Measurements from ENCODE around the gene HLCS. TPM values are rescaled to one million over a fixed set of nuclear protein-coding genes. Genes with fewer than 3 reads are reported as not detected.
A peak's percentile ranks its signal among the peaks of the same experiment; 100 is the strongest.

HLCS gene
- total RNA-seq, 8 experiments from 2014 or later: 8.7 to 19.0 (median 18.1) TPM

DNA sequence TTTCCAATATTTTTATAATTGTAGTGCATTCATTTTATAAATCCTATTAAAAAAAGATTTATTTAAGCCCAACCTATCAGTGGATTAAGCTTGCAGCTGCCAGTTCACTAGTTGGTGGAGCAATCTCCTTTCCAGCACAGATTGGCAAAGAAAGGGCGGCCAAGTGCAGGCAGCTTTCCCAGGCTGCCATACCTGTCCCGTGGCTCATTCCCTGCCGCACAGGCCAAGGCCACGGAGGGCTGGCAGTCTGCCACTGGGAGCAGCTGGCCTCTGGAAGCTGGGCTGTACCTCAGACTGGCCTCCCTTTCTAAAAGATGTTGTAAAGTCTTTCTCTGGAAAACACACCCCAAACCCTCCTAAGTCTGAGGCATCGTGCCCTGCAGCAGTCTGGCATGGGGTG lies 193.4 kb downstream of the HLCS start:
- peak in 3 of 8 experiments; percentile 16 to 80 (median 31) for ATAC-seq (replicated peaks in 6 of 8)
- in situ Hi-C loops (cut with MboI; ENCODE audit: low pct_unique_long_range_greater_than_20kb in 2 of 9, low sequenced_read_pairs in 9 of 9, unreplicated experiment in 9 of 9): no loop called here
- Histone ChIP-seq H3K27ac (no peak overlapping the region), H3K4me1 (replicated peaks in 1 of 2) (peaks cover 10 to 27% of the 10 kb centered on the region in 2 donors), H3K4me3 (no peak overlapping the region)
- 18 to 95% (median 89%) methylated on average over 1 to 5 of the region's 5 CpGs; no CpG with 5 or more reads in 3 of the 10 experiments for WGBS, 10 experiments

GRCh38 chr21:36769051-36769839 lies 197.2 kb downstream of the HLCS start:
- Histone ChIP-seq H3K4me1 (replicated peaks in 1 of 2) (peaks cover 10 to 19% of the 10 kb centered on the region in 2 donors), H3K4me3 (no peak overlapping the region), H3K27ac (peak overlapping the region in 1 of 2 donors; percentile 59)
- peak in 6 of 8 experiments; percentile 27 to 89 (median 56) for ATAC-seq (replicated peaks in 6 of 8)
- in situ Hi-C loops (cut with MboI; ENCODE audit: low pct_unique_long_range_greater_than_20kb in 2 of 9, low sequenced_read_pairs in 9 of 9, unreplicated experiment in 9 of 9): no loop called here
- WGBS, 10 experiments: 60 to 88% (median 78%) methylated on average over 3 to 8 of the region's 8 CpGs

- Histone ChIP-seq H3K27ac (peak overlapping the region in 1 of 2 donors; percentile 59), H3K4me3 (no peak overlapping the region), H3K4me1 (replicated peaks in 1 of 2) (peaks cover 10 to 19% of the 10 kb centered on the region in 2 donors)
- in situ Hi-C loops (cut with MboI; ENCODE audit: low pct_unique_long_range_greater_than_20kb in 2 of 9, low sequenced_read_pairs in 9 of 9, unreplicated experiment in 9 of 9): no loop called here
- 43 to 100% (median 82%) methylated on average over 1 to 7 of the region's 13 CpGs; no CpG with 5 or more reads in 3 of the 10 experiments for WGBS, 10 experiments
- ATAC-seq (replicated peaks in 6 of 8): no peak
Measured at GRCh38 chr21:36768496-36768895, 198.0 kb downstream of the HLCS start.

DNA sequence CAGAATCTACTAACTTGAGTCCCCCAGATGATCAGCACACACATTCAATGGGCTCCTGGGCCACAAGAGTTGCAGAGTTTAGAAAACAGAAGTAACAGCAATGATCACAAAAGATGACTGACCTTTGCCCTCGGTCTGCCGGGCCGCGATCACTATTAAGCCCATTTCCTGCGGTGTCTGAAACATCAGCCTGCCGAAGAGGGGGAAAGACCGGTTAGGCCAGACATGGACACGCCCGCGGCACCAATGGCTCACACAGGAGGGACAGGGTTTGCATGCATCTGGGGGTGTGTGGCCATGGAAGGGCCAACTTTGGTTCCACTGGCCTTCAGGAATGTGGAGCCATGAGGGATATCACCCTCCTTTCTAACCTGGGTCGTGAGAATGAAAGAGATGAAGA lies 199.4 kb downstream of the HLCS start:
- Histone ChIP-seq H3K4me3 (no peak overlapping the region), H3K4me1 (replicated peaks in 1 of 2) (peaks cover 10 to 16% of the 10 kb centered on the region in 2 donors), H3K27ac (no peak overlapping the region)
- WGBS, 10 experiments: 83 to 97% (median 90%) methylated on average over 2 to 8 of the region's 11 CpGs; no CpG with 5 or more reads in 3 of the 10 experiments
- in situ Hi-C loops (cut with MboI; ENCODE audit: low pct_unique_long_range_greater_than_20kb in 2 of 9, low sequenced_read_pairs in 9 of 9, unreplicated experiment in 9 of 9): no loop called here
- no peak for ATAC-seq (replicated peaks in 6 of 8)

- H3K4me1 ChIP-seq (replicated peaks in 1 of 2): peaks cover 10 to 16% of the 10 kb centered on the region in 2 donors
- ATAC-seq (replicated peaks in 6 of 8): no peak
- WGBS, 10 experiments: 67 to 100% (median 94%) methylated on average over 1 to 5 of the region's 6 CpGs; no CpG with 5 or more reads in 3 of the 10 experiments
- H3K27ac ChIP-seq: no peak overlapping the region
- in situ Hi-C loops (cut with MboI; ENCODE audit: low pct_unique_long_range_greater_than_20kb in 2 of 9, low sequenced_read_pairs in 9 of 9, unreplicated experiment in 9 of 9): no loop called here
- H3K4me3 ChIP-seq: no peak overlapping the region
Measured at GRCh38 chr21:36766511-36766910, 200.0 kb downstream of the HLCS start.

DNA sequence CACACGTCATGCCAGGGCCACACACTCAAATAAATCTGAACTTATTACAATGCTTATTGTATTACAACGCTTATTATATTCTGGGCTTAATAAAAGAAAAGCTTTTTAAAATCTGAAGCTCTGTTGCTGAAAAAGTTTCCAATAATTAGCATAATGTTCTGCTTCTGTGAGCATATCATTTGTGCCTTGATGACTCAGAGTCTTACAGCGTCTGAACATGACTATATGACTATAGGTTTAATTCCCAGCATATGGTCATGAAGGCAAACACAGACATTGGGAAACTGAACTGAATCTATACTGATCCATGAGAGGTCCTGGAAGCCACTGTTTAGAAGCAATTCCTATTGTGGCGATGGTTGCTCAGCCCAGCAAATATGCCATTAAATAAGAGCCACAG lies 201.2 kb downstream of the HLCS start:
- H3K27ac ChIP-seq: no peak overlapping the region
- peak in 2 of 8 experiments; percentile 24 to 49 for ATAC-seq (replicated peaks in 6 of 8)
- 79 to 92% (median 85%) methylated on average over 2 to 4 of the region's 4 CpGs; no CpG with 5 or more reads in 1 of the 10 experiments for WGBS, 10 experiments
- H3K4me3 ChIP-seq: no peak overlapping the region
- peaks cover 10 to 16% of the 10 kb centered on the region in 2 donors for H3K4me1 ChIP-seq (replicated peaks in 1 of 2)
- in situ Hi-C loops (cut with MboI; ENCODE audit: low pct_unique_long_range_greater_than_20kb in 2 of 9, low sequenced_read_pairs in 9 of 9, unreplicated experiment in 9 of 9): no loop called here

GRCh38 chr21:36763305-36763704 lies 203.2 kb downstream of the HLCS start:
- WGBS, 10 experiments: 40 to 100% (median 95%) methylated on average over 1 to 6 of the region's 6 CpGs; no CpG with 5 or more reads in 2 of the 10 experiments
- H3K4me1 ChIP-seq (replicated peaks in 1 of 2): peaks cover 0 to 1% of the 10 kb centered on the region in 2 donors
- in situ Hi-C loops (cut with MboI; ENCODE audit: low pct_unique_long_range_greater_than_20kb in 2 of 9, low sequenced_read_pairs in 9 of 9, unreplicated experiment in 9 of 9): no loop called here
- no peak overlapping the region for H3K27ac ChIP-seq
- no peak for ATAC-seq (replicated peaks in 6 of 8)
- no peak overlapping the region for H3K4me3 ChIP-seq

DNA sequence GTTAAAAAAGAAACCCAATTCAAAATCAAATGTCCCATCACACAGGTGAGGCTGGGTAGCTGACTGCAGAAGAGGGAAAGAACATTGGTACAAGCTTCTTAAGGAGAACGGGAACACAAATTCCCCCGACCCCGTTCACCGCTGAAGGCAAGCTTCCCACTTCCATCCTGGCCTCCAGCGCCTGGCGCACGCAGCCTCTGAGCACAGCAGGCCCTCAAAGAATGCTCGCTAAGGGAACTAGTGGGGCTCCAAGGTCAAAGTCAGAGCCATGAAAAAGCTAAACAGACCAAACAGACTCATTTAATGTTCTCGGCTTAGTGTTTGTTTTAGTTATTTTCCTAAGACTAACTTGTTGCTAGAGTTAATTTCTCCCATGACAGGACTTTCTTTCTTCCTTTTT lies 203.8 kb downstream of the HLCS start:
- Histone ChIP-seq H3K27ac (no peak overlapping the region), H3K4me1 (replicated peaks in 1 of 2) (no peaks in the 10 kb centered on the region), H3K4me3 (no peak overlapping the region)
- WGBS, 10 experiments: 62 to 100% (median 92%) methylated on average over 1 to 9 of the region's 9 CpGs; no CpG with 5 or more reads in 2 of the 10 experiments
- no peak for ATAC-seq (replicated peaks in 6 of 8)
- in situ Hi-C loops (cut with MboI; ENCODE audit: low pct_unique_long_range_greater_than_20kb in 2 of 9, low sequenced_read_pairs in 9 of 9, unreplicated experiment in 9 of 9): no loop called here

DNA sequence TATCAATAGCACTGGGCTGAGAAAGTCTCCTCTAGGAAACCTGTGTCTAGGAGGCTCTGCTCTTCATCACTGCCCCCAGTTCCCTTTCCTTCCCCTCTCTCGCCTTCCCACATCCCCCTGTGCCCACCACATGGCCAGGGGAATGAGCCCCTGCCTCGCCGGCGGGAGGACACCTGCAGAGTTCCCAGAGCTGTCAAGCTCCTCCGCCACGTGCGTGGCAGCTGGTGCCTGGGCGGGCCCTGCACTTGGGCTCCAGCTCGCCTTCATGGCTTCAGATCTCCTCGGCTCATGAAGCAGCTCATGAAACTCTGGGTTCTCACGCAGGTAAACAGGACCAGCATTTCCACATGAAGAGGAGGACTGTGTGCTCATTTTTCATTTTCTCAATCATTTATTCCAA lies 204.8 kb downstream of the HLCS start:
- WGBS, 10 experiments: 67 to 93% (median 70%) methylated on average over 1 to 5 of the region's 11 CpGs; no CpG with 5 or more reads in 5 of the 10 experiments
- Histone ChIP-seq H3K4me1 (replicated peaks in 1 of 2) (peaks cover 0 to 6% of the 10 kb centered on the region in 2 donors), H3K4me3 (no peak overlapping the region), H3K27ac (no peak overlapping the region)
- no peak for ATAC-seq (replicated peaks in 6 of 8)
- in situ Hi-C loops (cut with MboI; ENCODE audit: low pct_unique_long_range_greater_than_20kb in 2 of 9, low sequenced_read_pairs in 9 of 9, unreplicated experiment in 9 of 9): no loop called here

- Histone ChIP-seq H3K4me3 (no peak overlapping the region), H3K27ac (no peak overlapping the region), H3K4me1 (replicated peaks in 1 of 2) (peaks cover 0 to 7% of the 10 kb centered on the region in 2 donors)
- no peak for ATAC-seq (replicated peaks in 6 of 8)
- WGBS, 10 experiments: 60 to 98% (median 79%) methylated on average over 2 to 12 of the region's 12 CpGs
- in situ Hi-C loops (cut with MboI; ENCODE audit: low pct_unique_long_range_greater_than_20kb in 2 of 9, low sequenced_read_pairs in 9 of 9, unreplicated experiment in 9 of 9): no loop called here
Measured at GRCh38 chr21:36759348-36760083, 207.0 kb downstream of the HLCS start.

GRCh38 chr21:36757196-36757595 lies 209.3 kb downstream of the HLCS start:
- in situ Hi-C loops (cut with MboI; ENCODE audit: low pct_unique_long_range_greater_than_20kb in 2 of 9, low sequenced_read_pairs in 9 of 9, unreplicated experiment in 9 of 9): no loop called here
- 73 to 100% (median 100%) methylated on average over 2 to 6 of the region's 6 CpGs; no CpG with 5 or more reads in 1 of the 10 experiments for WGBS, 10 experiments
- no peak overlapping the region for H3K4me3 ChIP-seq
- no peak overlapping the region for H3K27ac ChIP-seq
- H3K4me1 ChIP-seq (replicated peaks in 1 of 2): peaks cover 0 to 7% of the 10 kb centered on the region in 2 donors
- ATAC-seq (replicated peaks in 6 of 8): peak in 2 of 8 experiments; percentile 37 to 56

GRCh38 chr21:36756527-36756926 lies 209.9 kb downstream of the HLCS start:
- no peak overlapping the region for H3K4me3 ChIP-seq
- in situ Hi-C loops (cut with MboI; ENCODE audit: low pct_unique_long_range_greater_than_20kb in 2 of 9, low sequenced_read_pairs in 9 of 9, unreplicated experiment in 9 of 9): no loop called here
- H3K4me1 ChIP-seq (replicated peaks in 1 of 2): peaks cover 0 to 7% of the 10 kb centered on the region in 2 donors
- H3K27ac ChIP-seq: no peak overlapping the region
- 40 to 91% (median 76%) methylated on average over 1 to 7 of the region's 7 CpGs; no CpG with 5 or more reads in 2 of the 10 experiments for WGBS, 10 experiments
- ATAC-seq (replicated peaks in 6 of 8): peak in 5 of 8 experiments; percentile 51 to 71 (median 59)
